Stimulated activated CD8-positive, alpha-beta memory T cell treated with anti-CD3 and anti-CD28 coated beads, Interleukin-12 subunit alpha, Interleukin-12 subunit beta, amount 100 ng/mL, for 1 hour (primary cell): ENCODE data around the gene CACNG1.
"Not testable (repeated sequence)": the region's sequence is repeated elsewhere in the genome, so short reads cannot be mapped to it uniquely, and the experiment has no call there.

ENCODE experiments used
- DNase-seq: peaks from one replicate; pipeline ENCODE4 v3.0.0-alpha.2; 2020; ENCODE audit warnings: low read depth

CACNG1 gene

GRCh38 chr17:67080804-67081203 is 36.5 kb downstream of the CACNG1 start:
- no peak for DNase-seq

- no peak for DNase-seq
These were observed 37.8 kb downstream of the CACNG1 start for GRCh38 chr17:67082107-67082506.

GRCh38 chr17:67085406-67085805 is 41.1 kb downstream of the CACNG1 start:
- no peak for DNase-seq

GRCh38 chr17:67088639-67089038 is 44.3 kb downstream of the CACNG1 start:
- no peak for DNase-seq

- DNase-seq, result no peak
These were observed 46.0 kb downstream of the CACNG1 start for GRCh38 chr17:67090341-67090740.

- no peak for DNase-seq
These were observed 47.9 kb downstream of the CACNG1 start for GRCh38 chr17:67092291-67092690.

GRCh38 chr17:67092710-67093109 is 48.4 kb downstream of the CACNG1 start:
- DNase-seq, result not testable (repeated sequence)

- no peak for DNase-seq
These were observed 49.0 kb downstream of the CACNG1 start for GRCh38 chr17:67093348-67093747.

- not testable (repeated sequence) for DNase-seq
These were observed 50.9 kb downstream of the CACNG1 start for GRCh38 chr17:67095291-67095690.

GRCh38 chr17:67095803-67096202 is 51.4 kb downstream of the CACNG1 start:
- no peak for DNase-seq

- no peak for DNase-seq
These were observed 52.3 kb downstream of the CACNG1 start for GRCh38 chr17:67096609-67097008.

GRCh38 chr17:67098006-67098405 is 53.7 kb downstream of the CACNG1 start:
- no peak for DNase-seq

- DNase-seq, result not testable (repeated sequence)
These were observed 60.3 kb downstream of the CACNG1 start for GRCh38 chr17:67104641-67105040.

GRCh38 chr17:67105213-67105612 is 60.9 kb downstream of the CACNG1 start:
- DNase-seq, result no peak
